SK-N-SH (cell line): Measurements from ENCODE around the gene AZIN2.

Experiments
- RFX5 ChIP-seq: IDR thresholded peaks from 2 replicates; pipeline ENCODE4 v1.6.1; 2012; ENCODE audit warnings: mild to moderate bottlenecking, improper control_type of control experiment, low read length
- SIN3A ChIP-seq: IDR thresholded peaks from 2 replicates; pipeline ENCODE4 v1.6.1; 2012; ENCODE audit warnings: low read depth, mild to moderate bottlenecking, low read length, moderate library complexity, borderline replicate concordance

- TF ChIP-seq RFX5: no peak
- no peak for TF ChIP-seq SIN3A
Measured at GRCh38 chr1:33161061-33161681, 80.2 kb downstream of the AZIN2 start.
